OCI-LY7 (cell line): ENCODE results near the gene CAB39.

Source experiments
- EZH2phosphoT487 ChIP-seq: fragments of 200-600 bp; sonication (generic); IDR thresholded peaks from 2 replicates; pipeline ENCODE4 v1.6.1; 2018; ENCODE audit warnings: low read depth, borderline replicate concordance, mild to moderate bottlenecking, mixed run types, antibody characterized with exemption, low read length, moderate library complexity, mixed read lengths
- TF ChIP-seq, protein P1 (sequence below): fragments of 200-600 bp; sonication (generic); conservative IDR thresholded peaks from 2 replicates; pipeline ENCODE4 v1.5.1; 2014; ENCODE audit warnings: mild to moderate bottlenecking, antibody characterized with exemption, low read length, moderate library complexity, mixed read lengths

DNA sequence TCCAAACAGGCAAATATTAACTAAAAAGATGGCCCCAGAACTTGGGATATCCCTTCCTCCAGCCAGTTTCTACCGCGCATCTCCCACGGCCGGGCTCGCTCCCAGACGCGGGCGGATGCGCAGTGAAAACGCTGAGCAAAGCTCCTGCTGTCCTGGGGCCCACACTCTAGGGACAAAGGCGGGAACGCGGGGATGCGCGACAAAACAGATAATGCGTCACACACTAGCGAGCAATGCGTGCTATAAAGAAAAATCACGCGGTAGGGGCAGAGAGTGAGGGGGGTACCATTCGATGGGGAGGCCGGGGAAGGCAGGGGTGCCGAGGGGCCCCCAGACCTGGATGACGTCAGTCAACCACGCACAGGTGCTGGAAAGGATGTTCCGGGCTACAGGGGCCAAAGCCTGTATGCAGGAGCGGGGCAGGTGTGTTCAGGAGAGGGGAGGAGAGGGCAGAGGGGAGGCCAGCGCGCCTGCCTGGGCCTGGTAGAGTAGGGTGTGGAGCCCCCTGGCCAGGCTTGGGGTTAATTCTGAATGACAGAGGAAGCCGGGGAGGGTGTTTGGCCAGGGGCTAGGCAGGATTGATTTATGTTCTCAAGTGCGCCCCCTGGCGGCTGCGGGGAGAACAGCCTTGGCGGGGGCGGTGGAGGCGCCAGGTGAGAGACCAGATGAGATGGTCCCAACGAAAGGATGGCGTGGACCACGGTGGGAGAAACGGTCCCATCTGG lies 137.2 kb downstream of the CAB39 start:
- TF ChIP-seq, protein P1, sequence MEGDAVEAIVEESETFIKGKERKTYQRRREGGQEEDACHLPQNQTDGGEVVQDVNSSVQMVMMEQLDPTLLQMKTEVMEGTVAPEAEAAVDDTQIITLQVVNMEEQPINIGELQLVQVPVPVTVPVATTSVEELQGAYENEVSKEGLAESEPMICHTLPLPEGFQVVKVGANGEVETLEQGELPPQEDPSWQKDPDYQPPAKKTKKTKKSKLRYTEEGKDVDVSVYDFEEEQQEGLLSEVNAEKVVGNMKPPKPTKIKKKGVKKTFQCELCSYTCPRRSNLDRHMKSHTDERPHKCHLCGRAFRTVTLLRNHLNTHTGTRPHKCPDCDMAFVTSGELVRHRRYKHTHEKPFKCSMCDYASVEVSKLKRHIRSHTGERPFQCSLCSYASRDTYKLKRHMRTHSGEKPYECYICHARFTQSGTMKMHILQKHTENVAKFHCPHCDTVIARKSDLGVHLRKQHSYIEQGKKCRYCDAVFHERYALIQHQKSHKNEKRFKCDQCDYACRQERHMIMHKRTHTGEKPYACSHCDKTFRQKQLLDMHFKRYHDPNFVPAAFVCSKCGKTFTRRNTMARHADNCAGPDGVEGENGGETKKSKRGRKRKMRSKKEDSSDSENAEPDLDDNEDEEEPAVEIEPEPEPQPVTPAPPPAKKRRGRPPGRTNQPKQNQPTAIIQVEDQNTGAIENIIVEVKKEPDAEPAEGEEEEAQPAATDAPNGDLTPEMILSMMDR = peak; percentile 97
- TF ChIP-seq EZH2phosphoT487 = no peak
